Fibroblast of lung (primary cell): ENCODE results near the gene ZBTB7B. TPM values are rescaled to one million over a fixed set of nuclear protein-coding genes. Genes with fewer than 3 reads are reported as not detected.

ENCODE experiments used
- DNase-seq, 2 donors: peaks; one replicate each; pipeline versions ENCODE4 v3.0.0 to v3.0.0-alpha.2; 2010; ENCODE audit warnings: low read depth in 2 of 2
- H2AFZ ChIP-seq: 2 replicates; pipeline ENCODE4 v1.5.1; 2012; ENCODE audit warnings: low read length, control low read depth, inconsistent platforms
- H3K27ac ChIP-seq: 2 replicates; pipeline ENCODE4 v1.5.1; 2011; ENCODE audit warnings: low read length, control low read depth; ENCODE audit not compliant: insufficient read depth
- H3K27me3 ChIP-seq: 2 replicates; pipeline ENCODE4 v1.5.1; 2011; ENCODE audit warnings: mild to moderate bottlenecking, low read length; ENCODE audit not compliant: control insufficient read depth, insufficient read depth
- H3K36me3 ChIP-seq: 2 replicates; pipeline ENCODE4 v1.5.1; 2011; ENCODE audit warnings: low read length; ENCODE audit not compliant: control insufficient read depth, insufficient read depth
- H3K4me1 ChIP-seq: 2 replicates; pipeline ENCODE4 v1.5.1; 2011; ENCODE audit warnings: low read length; ENCODE audit not compliant: control insufficient read depth, insufficient read depth; ENCODE audit errors: extremely low read depth
- H3K4me2 ChIP-seq: 2 replicates; pipeline ENCODE4 v1.5.1; 2011; ENCODE audit warnings: low read length, control low read depth; ENCODE audit not compliant: insufficient read depth; ENCODE audit errors: extremely low read depth
- H3K4me3 ChIP-seq, 4 experiments: fragments of 200-600 bp in 1 of 4; sonication (generic) in 1 of 4; replicated peaks in 1 of 4; 2 replicates each; pipeline ENCODE4 v1.5.1; 2011 to 2016; ENCODE audit warnings: low read length in 4 of 4, low read depth in 3 of 4, mild to moderate bottlenecking in 3 of 4, control low read depth in 2 of 4, inconsistent platforms in 1 of 4, mixed read lengths in 1 of 4; ENCODE audit not compliant: insufficient read depth in 1 of 4; ENCODE audit errors: control extremely low read depth in 1 of 4
- H3K79me2 ChIP-seq: 2 replicates; pipeline ENCODE4 v1.5.1; 2012; ENCODE audit warnings: mild to moderate bottlenecking, low read length, inconsistent platforms; ENCODE audit not compliant: control insufficient read depth, insufficient read depth
- H3K9ac ChIP-seq: 2 replicates; pipeline ENCODE4 v1.5.1; 2011; ENCODE audit warnings: mild to moderate bottlenecking, low read length, control low read depth; ENCODE audit not compliant: insufficient read depth
- H3K9me3 ChIP-seq: 2 replicates; pipeline ENCODE4 v1.5.1; 2012; ENCODE audit warnings: low read depth, low read length; ENCODE audit not compliant: control insufficient read depth, insufficient read depth
- H4K20me1 ChIP-seq: 2 replicates; pipeline ENCODE4 v1.5.1; 2011; ENCODE audit warnings: low read length; ENCODE audit not compliant: control insufficient read depth, insufficient read depth; ENCODE audit errors: extremely low read depth
- EZH2 ChIP-seq: IDR thresholded peaks from 2 replicates; pipeline ENCODE4 v1.5.1; 2012; ENCODE audit warnings: low read length, control low read depth, mild to moderate bottlenecking; ENCODE audit errors: missing control alignments
- polyA plus RNA-seq, 2 donors: library from polyadenylated mRNA; depleted of rRNA in 1 of 2; stranded (reverse) in 1 of 2; unstranded in 1 of 2; fragments of >200 nt; gene quantifications; 2 replicates each; pipeline ENCODE4 v1.2.1, GENCODE V29; 2011 to 2012; ENCODE audit warnings: missing spikeins in 1 of 2
- total RNA-seq: library from RNA; depleted of rRNA; stranded (reverse); fragments of >200 nt; gene quantifications from 2 replicates; pipeline ENCODE4 v1.2.1, GENCODE V29; 2014
- TF ChIP-seq, protein P1 (sequence below), 2 donors: IDR thresholded peaks in 1 of 2; conservative IDR thresholded peaks in 1 of 2; 1 replicate in 1 of 2; 2 replicates in 1 of 2; pipeline ENCODE4 v1.5.1; 2011 to 2012; ENCODE audit warnings: low read length in 2 of 2, control low read depth in 1 of 2, inconsistent platforms in 1 of 2, low read depth in 1 of 2, mild to moderate bottlenecking in 1 of 2

Gene ZBTB7B
- total and polyA plus RNA-seq, 2 donors (not counting 1 experiment from before 2014, with no cell fraction given) = 7.0 to 19.3 TPM

- no peaks in the 10 kb centered on the region for H4K20me1 ChIP-seq
- TF ChIP-seq, protein P1, sequence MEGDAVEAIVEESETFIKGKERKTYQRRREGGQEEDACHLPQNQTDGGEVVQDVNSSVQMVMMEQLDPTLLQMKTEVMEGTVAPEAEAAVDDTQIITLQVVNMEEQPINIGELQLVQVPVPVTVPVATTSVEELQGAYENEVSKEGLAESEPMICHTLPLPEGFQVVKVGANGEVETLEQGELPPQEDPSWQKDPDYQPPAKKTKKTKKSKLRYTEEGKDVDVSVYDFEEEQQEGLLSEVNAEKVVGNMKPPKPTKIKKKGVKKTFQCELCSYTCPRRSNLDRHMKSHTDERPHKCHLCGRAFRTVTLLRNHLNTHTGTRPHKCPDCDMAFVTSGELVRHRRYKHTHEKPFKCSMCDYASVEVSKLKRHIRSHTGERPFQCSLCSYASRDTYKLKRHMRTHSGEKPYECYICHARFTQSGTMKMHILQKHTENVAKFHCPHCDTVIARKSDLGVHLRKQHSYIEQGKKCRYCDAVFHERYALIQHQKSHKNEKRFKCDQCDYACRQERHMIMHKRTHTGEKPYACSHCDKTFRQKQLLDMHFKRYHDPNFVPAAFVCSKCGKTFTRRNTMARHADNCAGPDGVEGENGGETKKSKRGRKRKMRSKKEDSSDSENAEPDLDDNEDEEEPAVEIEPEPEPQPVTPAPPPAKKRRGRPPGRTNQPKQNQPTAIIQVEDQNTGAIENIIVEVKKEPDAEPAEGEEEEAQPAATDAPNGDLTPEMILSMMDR (conservative IDR thresholded peaks at IDR 0.05 in 1 of 2, IDR thresholded peaks at IDR 0.05 in 1 of 2; ENCODE audit: low read depth in 1 of 2, low read length in 2 of 2) = no peak
- no peak for TF ChIP-seq EZH2
These were observed 33.3 kb downstream of the ZBTB7B start for GRCh38 chr1:155035936-155036335.

DNA sequence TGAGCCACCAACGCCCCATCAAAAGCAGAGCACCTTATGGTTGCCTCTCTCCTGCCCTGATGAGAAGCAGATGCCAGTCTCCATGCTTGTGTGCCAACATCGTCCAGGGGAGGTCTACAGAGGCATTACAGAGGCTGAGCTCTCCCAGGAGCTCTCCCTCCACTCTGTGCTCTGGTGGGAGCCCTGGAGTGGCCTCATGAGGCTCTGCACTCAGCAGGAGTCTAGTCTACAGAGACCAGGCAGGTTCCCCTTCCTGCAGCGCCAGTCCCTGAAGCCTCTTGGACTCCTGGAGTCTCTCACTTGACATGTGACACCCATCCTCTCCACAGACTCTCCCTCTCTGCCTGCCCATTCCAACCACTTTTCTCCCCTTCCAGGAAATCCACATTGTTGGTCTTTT lies 34.4 kb downstream of the ZBTB7B start:
- DNase-seq = no peak
- H3K9me3 ChIP-seq = no peaks in the 10 kb centered on the region
- H3K4me3 ChIP-seq = no peak overlapping the region
- H3K4me1 ChIP-seq = no peaks in the 10 kb centered on the region
- no peak for TF ChIP-seq EZH2
- no peaks in the 10 kb centered on the region for H4K20me1 ChIP-seq
- H3K27ac ChIP-seq = no peak overlapping the region
- H3K9ac ChIP-seq = no peak overlapping the region
- no peaks in the 10 kb centered on the region for H3K79me2 ChIP-seq
- peaks cover 14% of the 10 kb centered on the region for H3K27me3 ChIP-seq
- no peak overlapping the region for H3K4me2 ChIP-seq
- H2AFZ ChIP-seq = no peak overlapping the region
- H3K36me3 ChIP-seq = no peaks in the 10 kb centered on the region

More at GRCh38 chr1:155035936-155036335, 33.3 kb downstream of the ZBTB7B start:
- no peaks in the 10 kb centered on the region for H3K9me3 ChIP-seq
- DNase-seq = no peak
- peaks cover 9% of the 10 kb centered on the region for H3K27me3 ChIP-seq
- no peak overlapping the region for H3K27ac ChIP-seq
- no peak overlapping the region for H3K4me3 ChIP-seq
- H3K9ac ChIP-seq = no peak overlapping the region
- H3K79me2 ChIP-seq = no peaks in the 10 kb centered on the region
- H3K4me1 ChIP-seq = no peaks in the 10 kb centered on the region
- H3K36me3 ChIP-seq = no peaks in the 10 kb centered on the region
- no peak overlapping the region for H2AFZ ChIP-seq
- no peak overlapping the region for H3K4me2 ChIP-seq

- Histone ChIP-seq H3K27ac (no peak overlapping the region), H3K4me1 (no peaks in the 10 kb centered on the region), H2AFZ (no peak overlapping the region), H3K79me2 (no peaks in the 10 kb centered on the region), H4K20me1 (no peaks in the 10 kb centered on the region), H3K4me2 (no peak overlapping the region), H3K9me3 (no peaks in the 10 kb centered on the region), H3K4me3 (no peak overlapping the region), H3K9ac (no peak overlapping the region), H3K36me3 (no peaks in the 10 kb centered on the region), H3K27me3 (peaks cover 14% of the 10 kb centered on the region)
- no peak for TF ChIP-seq EZH2
- TF ChIP-seq, protein P1 (conservative IDR thresholded peaks at IDR 0.05 in 1 of 2, IDR thresholded peaks at IDR 0.05 in 1 of 2; ENCODE audit: low read depth in 1 of 2, low read length in 2 of 2) = no peak
- no peak for DNase-seq
These were observed 35.3 kb downstream of the ZBTB7B start for GRCh38 chr1:155037851-155038441.
